Fibroblast of lung (primary cell): Measurements from ENCODE around the gene MTMR4. TPM values are rescaled to one million over a fixed set of nuclear protein-coding genes. Genes with fewer than 3 reads are reported as not detected.
A peak's percentile ranks its signal among the peaks of the same experiment; 100 is the strongest.

Experiments
- DNase-seq, 2 donors: peaks; one replicate each; pipeline versions ENCODE4 v3.0.0 to v3.0.0-alpha.2; 2010; ENCODE audit warnings: low read depth in 2 of 2
- H2AFZ ChIP-seq: 2 replicates; pipeline ENCODE4 v1.5.1; 2012; ENCODE audit warnings: low read length, control low read depth, inconsistent platforms
- H3K27ac ChIP-seq: 2 replicates; pipeline ENCODE4 v1.5.1; 2011; ENCODE audit warnings: low read length, control low read depth; ENCODE audit not compliant: insufficient read depth
- H3K27me3 ChIP-seq: 2 replicates; pipeline ENCODE4 v1.5.1; 2011; ENCODE audit warnings: mild to moderate bottlenecking, low read length; ENCODE audit not compliant: control insufficient read depth, insufficient read depth
- H3K36me3 ChIP-seq: 2 replicates; pipeline ENCODE4 v1.5.1; 2011; ENCODE audit warnings: low read length; ENCODE audit not compliant: control insufficient read depth, insufficient read depth
- H3K4me1 ChIP-seq: 2 replicates; pipeline ENCODE4 v1.5.1; 2011; ENCODE audit warnings: low read length; ENCODE audit not compliant: control insufficient read depth, insufficient read depth; ENCODE audit errors: extremely low read depth
- H3K4me2 ChIP-seq: 2 replicates; pipeline ENCODE4 v1.5.1; 2011; ENCODE audit warnings: low read length, control low read depth; ENCODE audit not compliant: insufficient read depth; ENCODE audit errors: extremely low read depth
- H3K4me3 ChIP-seq, 4 experiments: fragments of 200-600 bp in 1 of 4; sonication (generic) in 1 of 4; replicated peaks in 1 of 4; 2 replicates each; pipeline ENCODE4 v1.5.1; 2011 to 2016; ENCODE audit warnings: low read length in 4 of 4, low read depth in 3 of 4, mild to moderate bottlenecking in 3 of 4, control low read depth in 2 of 4, inconsistent platforms in 1 of 4, mixed read lengths in 1 of 4; ENCODE audit not compliant: insufficient read depth in 1 of 4; ENCODE audit errors: control extremely low read depth in 1 of 4
- H3K79me2 ChIP-seq: 2 replicates; pipeline ENCODE4 v1.5.1; 2012; ENCODE audit warnings: mild to moderate bottlenecking, low read length, inconsistent platforms; ENCODE audit not compliant: control insufficient read depth, insufficient read depth
- H3K9ac ChIP-seq: 2 replicates; pipeline ENCODE4 v1.5.1; 2011; ENCODE audit warnings: mild to moderate bottlenecking, low read length, control low read depth; ENCODE audit not compliant: insufficient read depth
- H3K9me3 ChIP-seq: 2 replicates; pipeline ENCODE4 v1.5.1; 2012; ENCODE audit warnings: low read depth, low read length; ENCODE audit not compliant: control insufficient read depth, insufficient read depth
- H4K20me1 ChIP-seq: 2 replicates; pipeline ENCODE4 v1.5.1; 2011; ENCODE audit warnings: low read length; ENCODE audit not compliant: control insufficient read depth, insufficient read depth; ENCODE audit errors: extremely low read depth
- EZH2 ChIP-seq: IDR thresholded peaks from 2 replicates; pipeline ENCODE4 v1.5.1; 2012; ENCODE audit warnings: low read length, control low read depth, mild to moderate bottlenecking; ENCODE audit errors: missing control alignments
- polyA plus RNA-seq, 2 donors: library from polyadenylated mRNA; depleted of rRNA in 1 of 2; stranded (reverse) in 1 of 2; unstranded in 1 of 2; fragments of >200 nt; gene quantifications; 2 replicates each; pipeline ENCODE4 v1.2.1, GENCODE V29; 2011 to 2012; ENCODE audit warnings: missing spikeins in 1 of 2
- total RNA-seq: library from RNA; depleted of rRNA; stranded (reverse); fragments of >200 nt; gene quantifications from 2 replicates; pipeline ENCODE4 v1.2.1, GENCODE V29; 2014
- TF ChIP-seq, protein P1 (sequence below), 2 donors: IDR thresholded peaks in 1 of 2; conservative IDR thresholded peaks in 1 of 2; 1 replicate in 1 of 2; 2 replicates in 1 of 2; pipeline ENCODE4 v1.5.1; 2011 to 2012; ENCODE audit warnings: low read length in 2 of 2, control low read depth in 1 of 2, inconsistent platforms in 1 of 2, low read depth in 1 of 2, mild to moderate bottlenecking in 1 of 2

Gene MTMR4
- total and polyA plus RNA-seq, 2 donors (not counting 1 experiment from before 2014, with no cell fraction given): 22.1 to 40.0 TPM

DNA sequence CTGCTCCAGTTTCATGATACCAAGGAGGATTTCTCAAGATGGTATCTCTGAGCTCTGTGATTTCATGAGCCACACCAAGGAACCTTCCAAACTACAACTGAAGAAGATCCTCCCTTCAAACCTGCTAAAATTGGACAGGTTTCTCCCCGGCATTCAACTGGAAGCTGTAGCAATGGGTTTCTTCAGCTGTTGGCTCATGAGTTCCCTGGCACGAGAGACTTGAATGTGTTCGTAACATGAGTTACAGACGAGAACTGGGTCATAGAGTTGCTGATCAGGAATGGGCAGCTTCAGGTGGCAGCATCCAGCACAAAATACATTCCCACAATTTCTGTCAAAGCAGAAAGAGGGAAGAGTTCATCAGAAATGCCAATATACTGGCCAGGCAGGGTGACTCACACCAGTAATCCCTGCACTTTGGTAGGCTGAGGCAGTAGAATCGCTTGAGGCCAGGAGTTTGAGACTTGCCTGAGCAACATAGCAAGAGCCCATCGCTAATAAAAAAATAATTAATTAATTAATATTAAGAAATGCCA lies 22.9 kb downstream of the MTMR4 start:
- no peak overlapping the region for H3K4me3 ChIP-seq
- H2AFZ ChIP-seq: no peak overlapping the region
- no peak overlapping the region for H3K27ac ChIP-seq
- DNase-seq: no peak
- H3K9ac ChIP-seq: no peak overlapping the region
- no peak overlapping the region for H3K4me2 ChIP-seq
- TF ChIP-seq, protein P1, sequence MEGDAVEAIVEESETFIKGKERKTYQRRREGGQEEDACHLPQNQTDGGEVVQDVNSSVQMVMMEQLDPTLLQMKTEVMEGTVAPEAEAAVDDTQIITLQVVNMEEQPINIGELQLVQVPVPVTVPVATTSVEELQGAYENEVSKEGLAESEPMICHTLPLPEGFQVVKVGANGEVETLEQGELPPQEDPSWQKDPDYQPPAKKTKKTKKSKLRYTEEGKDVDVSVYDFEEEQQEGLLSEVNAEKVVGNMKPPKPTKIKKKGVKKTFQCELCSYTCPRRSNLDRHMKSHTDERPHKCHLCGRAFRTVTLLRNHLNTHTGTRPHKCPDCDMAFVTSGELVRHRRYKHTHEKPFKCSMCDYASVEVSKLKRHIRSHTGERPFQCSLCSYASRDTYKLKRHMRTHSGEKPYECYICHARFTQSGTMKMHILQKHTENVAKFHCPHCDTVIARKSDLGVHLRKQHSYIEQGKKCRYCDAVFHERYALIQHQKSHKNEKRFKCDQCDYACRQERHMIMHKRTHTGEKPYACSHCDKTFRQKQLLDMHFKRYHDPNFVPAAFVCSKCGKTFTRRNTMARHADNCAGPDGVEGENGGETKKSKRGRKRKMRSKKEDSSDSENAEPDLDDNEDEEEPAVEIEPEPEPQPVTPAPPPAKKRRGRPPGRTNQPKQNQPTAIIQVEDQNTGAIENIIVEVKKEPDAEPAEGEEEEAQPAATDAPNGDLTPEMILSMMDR (conservative IDR thresholded peaks at IDR 0.05 in 1 of 2, IDR thresholded peaks at IDR 0.05 in 1 of 2; ENCODE audit: low read depth in 1 of 2, low read length in 2 of 2): no peak
- no peak for TF ChIP-seq EZH2
- no peaks in the 10 kb centered on the region for H3K27me3 ChIP-seq
- H3K36me3 ChIP-seq: peaks cover 15% of the 10 kb centered on the region
- no peaks in the 10 kb centered on the region for H3K4me1 ChIP-seq
- no peaks in the 10 kb centered on the region for H3K79me2 ChIP-seq
- H3K9me3 ChIP-seq: no peaks in the 10 kb centered on the region
- no peaks in the 10 kb centered on the region for H4K20me1 ChIP-seq

GRCh38 chr17:58488428-58488890 lies 26.0 kb downstream of the MTMR4 start:
- Histone ChIP-seq H3K79me2 (no peaks in the 10 kb centered on the region), H3K4me2 (no peak overlapping the region), H2AFZ (no peak overlapping the region), H3K9me3 (no peaks in the 10 kb centered on the region), H3K4me1 (no peaks in the 10 kb centered on the region), H3K36me3 (peaks cover 8% of the 10 kb centered on the region), H3K27me3 (no peaks in the 10 kb centered on the region), H3K9ac (no peak overlapping the region), H3K4me3 (no peak overlapping the region), H4K20me1 (no peaks in the 10 kb centered on the region), H3K27ac (no peak overlapping the region)
- TF ChIP-seq, protein P1 (conservative IDR thresholded peaks at IDR 0.05 in 1 of 2, IDR thresholded peaks at IDR 0.05 in 1 of 2; ENCODE audit: low read depth in 1 of 2, low read length in 2 of 2): no peak
- no peak for TF ChIP-seq EZH2
- no peak for DNase-seq

- no peaks in the 10 kb centered on the region for H3K79me2 ChIP-seq
- H3K27me3 ChIP-seq: no peaks in the 10 kb centered on the region
- H3K4me2 ChIP-seq: no peak within 1 kb of the TSS
- peak; percentile 3 to 8 for DNase-seq
- peaks cover 5% of the 10 kb centered on the region for H3K36me3 ChIP-seq
- TF ChIP-seq, protein P1 (conservative IDR thresholded peaks at IDR 0.05 in 1 of 2, IDR thresholded peaks at IDR 0.05 in 1 of 2; ENCODE audit: low read depth in 1 of 2, low read length in 2 of 2): peak in 1 of 2 donors; percentile 22
- no peak for TF ChIP-seq EZH2
- no peaks in the 10 kb centered on the region for H4K20me1 ChIP-seq
- H3K27ac ChIP-seq: no peak within 1 kb of the TSS
- H3K9ac ChIP-seq: no peak within 1 kb of the TSS
- no peak within 1 kb of the TSS for H2AFZ ChIP-seq
- H3K4me1 ChIP-seq: no peaks in the 10 kb centered on the region
- H3K9me3 ChIP-seq: no peaks in the 10 kb centered on the region
- H3K4me3 ChIP-seq: no peak within 1 kb of the TSS
Measured at GRCh38 chr17:58487589-58488427, 26.6 kb downstream of the MTMR4 start, which contains the start of gene HSF5. TSS of gene HSF5 (minus strand) at chr17:58488408. CDS start at chr17:58488274, 134 bp downstream.
